Heart left ventricle (tissue), 13 donors: Measurements from ENCODE around the gene FAM180A.

ENCODE experiments used
- POLR2A ChIP-seq, 2 donors: fragments of 450-650 bp; IDR thresholded peaks; one replicate each; pipeline ENCODE4 v1.6.1; 2017; ENCODE audit warnings: antibody characterized with exemption in 2 of 2, mild to moderate bottlenecking in 2 of 2, moderate library complexity in 2 of 2
- TF ChIP-seq, protein P1 (sequence below), 12 donors: fragments of 200-600 bp; sonication (generic) in 4 of 12; IDR thresholded peaks; one replicate each; pipeline versions ENCODE4 v1.5.0 to v1.8.0; 2018 to 2022; ENCODE audit warnings: antibody characterized with exemption in 12 of 12, mild to moderate bottlenecking in 5 of 12
- donor health status: ischemic (EF 13 %, LVEDD 7.1; RV severe dilation, severe dysfunction).
- donor health status: DM: no; HTN: yes; CAD: no.
- donor health status: DM: no; HTN: no; CAD: no.
- donor health status: ischemic (EF 25% LVEDD 6.9; RV normal size, moderate dysfunction).
- donor health status: ischemic (EF 25% LVEDD 5.7; RV mildly dilated, moderate dysfunction).
- donor health status: ischemic (EF 35%, LVEDD 5.7; RV mildly dilated, moderate dysfunction).
- donor health status: nonischemic (EF 11% LVEDD 7.7; RV severe dilation, severe dysfunction).
- donor health status: DM: yes; HTN: yes; CAD: no.
- donor health status: PGD.
- donor health status: ischemic (EF 29% LVEDD 5.4; RV normal size, mild dysfunction).
- donor health status: nonischemic (EF 23%, LVEDD 6.1; RV moderate dilation, normal function).

DNA sequence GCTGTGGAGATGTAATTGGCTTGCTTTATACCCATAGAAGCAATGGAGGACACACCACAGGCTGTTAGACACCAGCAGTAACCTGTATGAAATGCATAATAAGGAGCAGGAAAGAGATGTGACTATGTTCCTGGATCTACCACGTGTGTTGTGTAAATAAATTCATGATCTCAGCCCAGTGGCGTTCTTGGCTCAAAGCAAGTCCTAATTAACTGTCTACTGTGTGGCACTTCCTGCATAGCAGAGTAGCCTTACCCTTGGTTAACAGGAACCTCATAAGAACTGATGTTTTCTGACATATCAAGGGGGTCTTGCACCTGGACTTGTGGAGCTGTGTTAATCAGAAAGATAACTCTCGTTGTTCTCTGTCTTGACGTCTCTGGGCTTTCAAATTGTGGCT, 25.7 kb upstream of the FAM180A start:
- TF ChIP-seq, protein P1, sequence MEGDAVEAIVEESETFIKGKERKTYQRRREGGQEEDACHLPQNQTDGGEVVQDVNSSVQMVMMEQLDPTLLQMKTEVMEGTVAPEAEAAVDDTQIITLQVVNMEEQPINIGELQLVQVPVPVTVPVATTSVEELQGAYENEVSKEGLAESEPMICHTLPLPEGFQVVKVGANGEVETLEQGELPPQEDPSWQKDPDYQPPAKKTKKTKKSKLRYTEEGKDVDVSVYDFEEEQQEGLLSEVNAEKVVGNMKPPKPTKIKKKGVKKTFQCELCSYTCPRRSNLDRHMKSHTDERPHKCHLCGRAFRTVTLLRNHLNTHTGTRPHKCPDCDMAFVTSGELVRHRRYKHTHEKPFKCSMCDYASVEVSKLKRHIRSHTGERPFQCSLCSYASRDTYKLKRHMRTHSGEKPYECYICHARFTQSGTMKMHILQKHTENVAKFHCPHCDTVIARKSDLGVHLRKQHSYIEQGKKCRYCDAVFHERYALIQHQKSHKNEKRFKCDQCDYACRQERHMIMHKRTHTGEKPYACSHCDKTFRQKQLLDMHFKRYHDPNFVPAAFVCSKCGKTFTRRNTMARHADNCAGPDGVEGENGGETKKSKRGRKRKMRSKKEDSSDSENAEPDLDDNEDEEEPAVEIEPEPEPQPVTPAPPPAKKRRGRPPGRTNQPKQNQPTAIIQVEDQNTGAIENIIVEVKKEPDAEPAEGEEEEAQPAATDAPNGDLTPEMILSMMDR (IDR thresholded peaks at IDR 0.05) = no peak
- no peak for TF ChIP-seq POLR2A (IDR thresholded peaks at IDR 0.05)
